ENCODE results near the gene ZC2HC1C.

DNA sequence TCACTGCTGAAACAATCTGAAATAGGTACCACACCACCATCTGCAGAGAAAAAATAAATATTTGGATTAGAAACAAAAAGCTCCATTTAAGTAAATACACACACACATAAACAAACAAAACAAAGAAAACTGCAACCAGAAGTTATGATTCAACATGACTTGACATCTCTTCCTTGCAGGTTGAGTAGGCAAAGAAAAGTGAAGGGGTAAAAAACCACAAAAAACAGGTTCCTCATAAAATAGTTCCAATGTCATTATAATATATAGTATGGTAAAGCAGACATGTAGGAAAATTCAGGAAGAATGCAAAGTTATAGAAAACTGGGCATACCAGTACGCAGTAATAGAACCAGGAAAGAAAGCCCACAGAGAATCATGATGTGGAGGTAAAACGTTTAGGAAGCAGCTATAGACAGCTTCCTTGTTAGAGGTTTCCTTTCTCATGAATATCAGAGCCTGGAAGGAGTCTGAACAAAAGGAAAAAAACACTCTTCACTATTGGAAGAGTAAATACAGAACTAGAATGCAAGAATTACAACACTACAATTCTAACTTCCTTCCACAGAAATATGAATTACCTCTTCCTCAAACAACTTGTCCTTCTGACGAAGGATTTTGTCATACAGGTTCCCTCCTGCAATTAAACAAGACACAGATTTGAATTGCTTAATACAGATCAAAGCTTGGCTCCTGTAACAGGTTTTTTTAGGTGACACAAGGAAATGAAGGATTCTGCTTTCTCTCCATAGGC is 51.3 kb downstream of the ZC2HC1C start:
- TF ChIP-seq, protein P1, sequence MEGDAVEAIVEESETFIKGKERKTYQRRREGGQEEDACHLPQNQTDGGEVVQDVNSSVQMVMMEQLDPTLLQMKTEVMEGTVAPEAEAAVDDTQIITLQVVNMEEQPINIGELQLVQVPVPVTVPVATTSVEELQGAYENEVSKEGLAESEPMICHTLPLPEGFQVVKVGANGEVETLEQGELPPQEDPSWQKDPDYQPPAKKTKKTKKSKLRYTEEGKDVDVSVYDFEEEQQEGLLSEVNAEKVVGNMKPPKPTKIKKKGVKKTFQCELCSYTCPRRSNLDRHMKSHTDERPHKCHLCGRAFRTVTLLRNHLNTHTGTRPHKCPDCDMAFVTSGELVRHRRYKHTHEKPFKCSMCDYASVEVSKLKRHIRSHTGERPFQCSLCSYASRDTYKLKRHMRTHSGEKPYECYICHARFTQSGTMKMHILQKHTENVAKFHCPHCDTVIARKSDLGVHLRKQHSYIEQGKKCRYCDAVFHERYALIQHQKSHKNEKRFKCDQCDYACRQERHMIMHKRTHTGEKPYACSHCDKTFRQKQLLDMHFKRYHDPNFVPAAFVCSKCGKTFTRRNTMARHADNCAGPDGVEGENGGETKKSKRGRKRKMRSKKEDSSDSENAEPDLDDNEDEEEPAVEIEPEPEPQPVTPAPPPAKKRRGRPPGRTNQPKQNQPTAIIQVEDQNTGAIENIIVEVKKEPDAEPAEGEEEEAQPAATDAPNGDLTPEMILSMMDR (optimal IDR thresholded peaks at IDR 0.05 in 1 of 3, IDR thresholded peaks at IDR 0.05 in 1 of 3, conservative IDR thresholded peaks at IDR 0.05 in 1 of 3; ENCODE audit: extremely low read depth in 1 of 3, insufficient read depth in 2 of 3, low read length in 3 of 3), result no peak
- TF ChIP-seq EZH2 (IDR thresholded peaks at IDR 0.05; ENCODE audit: low read length), result no peak
